HUDEP-2 (cell line): ENCODE measurements around the gene EPGN.

Source experiments
- DNase-seq, 76 experiments: peaks; one replicate each; lab custom pipeline; 2025; ENCODE audit not compliant: unreplicated experiment in 76 of 76; lab: John Stamatoyannopoulos, UW

Gene EPGN

GRCh38 chr4:74307170-74307569 is 1.1 kb upstream of the EPGN start:
- no peak for DNase-seq

- DNase-seq, result no peak
Observed at GRCh38 chr4:74309223-74309622, 953 bp downstream of the EPGN start.

GRCh38 chr4:74311696-74312313 is 3.5 kb downstream of the EPGN start:
- DNase-seq, result peak in 22 of 76 experiments; percentile 1 to 49 (median 20)

GRCh38 chr4:74314329-74314728 is 6.1 kb downstream of the EPGN start:
- DNase-seq, result no peak

- no peak for DNase-seq
Observed at GRCh38 chr4:74314944-74315343, 6.7 kb downstream of the EPGN start.

GRCh38 chr4:74315376-74315775 is 7.1 kb downstream of the EPGN start:
- DNase-seq, result no peak

- no peak for DNase-seq
Observed at GRCh38 chr4:74316397-74316796, 8.1 kb downstream of the EPGN start.

GRCh38 chr4:74317616-74318246 is 9.5 kb downstream of the EPGN start:
- DNase-seq, result no peak

- DNase-seq, result no peak
Observed at GRCh38 chr4:74318276-74318675, 10.0 kb downstream of the EPGN start.

- no peak for DNase-seq
Observed at GRCh38 chr4:74319470-74319869, 11.2 kb downstream of the EPGN start.

- DNase-seq, result peak in 16 of 76 experiments; percentile 1 to 44 (median 12)
Observed at GRCh38 chr4:74320559-74321118, 12.4 kb downstream of the EPGN start.

GRCh38 chr4:74322301-74322700 is 14.0 kb downstream of the EPGN start:
- no peak for DNase-seq

- no peak for DNase-seq
Observed at GRCh38 chr4:74323663-74324062, 15.4 kb downstream of the EPGN start.

- no peak for DNase-seq
Observed at GRCh38 chr4:74324262-74324661, 16.0 kb downstream of the EPGN start.

- no peak for DNase-seq
Observed at GRCh38 chr4:74325886-74326285, 17.6 kb downstream of the EPGN start.

GRCh38 chr4:74327762-74328161 is 19.5 kb downstream of the EPGN start:
- no peak for DNase-seq

GRCh38 chr4:74328501-74328900 is 20.2 kb downstream of the EPGN start:
- DNase-seq, result no peak

GRCh38 chr4:74329307-74329706 is 21.0 kb downstream of the EPGN start:
- DNase-seq, result no peak

GRCh38 chr4:74330295-74330750 is 22.1 kb downstream of the EPGN start:
- DNase-seq, result peak in 1 of 76 experiments; percentile 1

- DNase-seq, result no peak
Observed at GRCh38 chr4:74331252-74331651, 23.0 kb downstream of the EPGN start.

GRCh38 chr4:74331944-74332343 is 23.7 kb downstream of the EPGN start:
- no peak for DNase-seq

- no peak for DNase-seq
Observed at GRCh38 chr4:74334636-74335035, 26.4 kb downstream of the EPGN start.
